GM21723 (cell line): ENCODE data around the gene GNG4.
"Not testable (repeated sequence)": the region's sequence is repeated elsewhere in the genome, so short reads cannot be mapped to it uniquely, and the experiment has no call there.

Source experiments
- ATAC-seq: cut with Tn5 transposase; IDR thresholded peaks from one replicate; pipeline ENCODE4 v1.9.1; 2021; ENCODE audit warnings: mild to moderate bottlenecking, moderate library complexity; ENCODE audit not compliant: unreplicated experiment

GNG4 gene

GRCh38 chr1:235650341-235651169 lies 971 bp upstream of the GNG4 start:
- no peak for ATAC-seq

- ATAC-seq = peak; percentile 65
Observed at GRCh38 chr1:235648954-235649367, 623 bp downstream of the GNG4 start.

- ATAC-seq = no peak
Observed at GRCh38 chr1:235648407-235648907, 1.1 kb downstream of the GNG4 start.

GRCh38 chr1:235647537-235647936 lies 2.0 kb downstream of the GNG4 start:
- ATAC-seq = not testable (repeated sequence)

- ATAC-seq = no peak
Observed at GRCh38 chr1:235646463-235646862, 3.1 kb downstream of the GNG4 start.

GRCh38 chr1:235644693-235645305 lies 4.8 kb downstream of the GNG4 start:
- no peak for ATAC-seq

GRCh38 chr1:235643837-235644692 lies 5.5 kb downstream of the GNG4 start:
- ATAC-seq = no peak

- no peak for ATAC-seq
Observed at GRCh38 chr1:235642943-235643371, 6.6 kb downstream of the GNG4 start.

GRCh38 chr1:235642011-235642942 lies 7.3 kb downstream of the GNG4 start:
- ATAC-seq = peak; percentile 64

GRCh38 chr1:235640580-235640979 lies 9.0 kb downstream of the GNG4 start:
- ATAC-seq = no peak

GRCh38 chr1:235639226-235640205 lies 10.1 kb downstream of the GNG4 start:
- no peak for ATAC-seq

- not testable (repeated sequence) for ATAC-seq
Observed at GRCh38 chr1:235638612-235639011, 11.0 kb downstream of the GNG4 start.

GRCh38 chr1:235637756-235638534 lies 11.6 kb downstream of the GNG4 start:
- ATAC-seq = no peak

- ATAC-seq = no peak
Observed at GRCh38 chr1:235635938-235636662, 13.5 kb downstream of the GNG4 start.

GRCh38 chr1:235632506-235633401 lies 16.8 kb downstream of the GNG4 start:
- ATAC-seq = peak; percentile 80

GRCh38 chr1:235631816-235632215 lies 17.8 kb downstream of the GNG4 start:
- no peak for ATAC-seq
